Neural progenitor cell (in vitro differentiated cells): ENCODE measurements around the gene MAMLD1.

Experiments used
- CTCF ChIP-seq: fragments of 200-600 bp; sonication (generic); IDR thresholded peaks from 2 replicates; pipeline ENCODE4 v1.5.1; 2017; ENCODE audit warnings: antibody characterized with exemption, mild to moderate bottlenecking
- EZH2 ChIP-seq: fragments of 200-600 bp; sonication (generic); IDR thresholded peaks from 2 replicates; pipeline ENCODE4 v1.6.1; 2017; ENCODE audit warnings: antibody characterized with exemption, mild to moderate bottlenecking, moderate library complexity

- TF ChIP-seq CTCF, result no peak
- TF ChIP-seq EZH2, result no peak
Measured at GRCh38 chrX:150475461-150475860, 112.3 kb downstream of the MAMLD1 start.
